ENCODE measurements around the gene ETFA. TPM values are rescaled to one million over a fixed set of nuclear protein-coding genes. Genes with fewer than 3 reads are reported as not detected.
A peak's percentile ranks its signal among the peaks of the same experiment; 100 is the strongest.

ETFA gene
- total RNA-seq, 1 donor from 2014 or later: 31.7 TPM

- peak overlapping the region; percentile 45 to 65 for H3K4me3 ChIP-seq
- peaks cover 83% of the 10 kb centered on the region for H3K27me3 ChIP-seq
- DNase-seq (ENCODE audit: low spot score in 2 of 2): no peak
- peaks cover 32 to 52% of the 10 kb centered on the region in 2 donors for H3K4me1 ChIP-seq
- H3K36me3 ChIP-seq: no peaks in the 10 kb centered on the region
- no peak overlapping the region for H3K27ac ChIP-seq
- intact Hi-C loops (cut with DNase I): no loop called here
- TF ChIP-seq, protein P1, sequence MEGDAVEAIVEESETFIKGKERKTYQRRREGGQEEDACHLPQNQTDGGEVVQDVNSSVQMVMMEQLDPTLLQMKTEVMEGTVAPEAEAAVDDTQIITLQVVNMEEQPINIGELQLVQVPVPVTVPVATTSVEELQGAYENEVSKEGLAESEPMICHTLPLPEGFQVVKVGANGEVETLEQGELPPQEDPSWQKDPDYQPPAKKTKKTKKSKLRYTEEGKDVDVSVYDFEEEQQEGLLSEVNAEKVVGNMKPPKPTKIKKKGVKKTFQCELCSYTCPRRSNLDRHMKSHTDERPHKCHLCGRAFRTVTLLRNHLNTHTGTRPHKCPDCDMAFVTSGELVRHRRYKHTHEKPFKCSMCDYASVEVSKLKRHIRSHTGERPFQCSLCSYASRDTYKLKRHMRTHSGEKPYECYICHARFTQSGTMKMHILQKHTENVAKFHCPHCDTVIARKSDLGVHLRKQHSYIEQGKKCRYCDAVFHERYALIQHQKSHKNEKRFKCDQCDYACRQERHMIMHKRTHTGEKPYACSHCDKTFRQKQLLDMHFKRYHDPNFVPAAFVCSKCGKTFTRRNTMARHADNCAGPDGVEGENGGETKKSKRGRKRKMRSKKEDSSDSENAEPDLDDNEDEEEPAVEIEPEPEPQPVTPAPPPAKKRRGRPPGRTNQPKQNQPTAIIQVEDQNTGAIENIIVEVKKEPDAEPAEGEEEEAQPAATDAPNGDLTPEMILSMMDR (IDR thresholded peaks at IDR 0.05): no peak
- no peaks in the 10 kb centered on the region for H3K9me3 ChIP-seq
Measured at GRCh38 chr15:76342058-76342381, 30.8 kb upstream of the ETFA start.

- Histone ChIP-seq H3K27me3 (peaks cover 84% of the 10 kb centered on the region), H3K27ac (no peak overlapping the region), H3K9me3 (no peaks in the 10 kb centered on the region), H3K36me3 (no peaks in the 10 kb centered on the region), H3K4me3 (peak overlapping the region; percentile 45 to 65), H3K4me1 (peaks cover 28 to 49% of the 10 kb centered on the region in 2 donors)
- TF ChIP-seq, protein P1 (IDR thresholded peaks at IDR 0.05): no peak
- intact Hi-C loops (cut with DNase I): no loop called here
- no peak for DNase-seq (ENCODE audit: low spot score in 2 of 2)
Measured at GRCh38 chr15:76341366-76342057, 30.2 kb upstream of the ETFA start.

DNA sequence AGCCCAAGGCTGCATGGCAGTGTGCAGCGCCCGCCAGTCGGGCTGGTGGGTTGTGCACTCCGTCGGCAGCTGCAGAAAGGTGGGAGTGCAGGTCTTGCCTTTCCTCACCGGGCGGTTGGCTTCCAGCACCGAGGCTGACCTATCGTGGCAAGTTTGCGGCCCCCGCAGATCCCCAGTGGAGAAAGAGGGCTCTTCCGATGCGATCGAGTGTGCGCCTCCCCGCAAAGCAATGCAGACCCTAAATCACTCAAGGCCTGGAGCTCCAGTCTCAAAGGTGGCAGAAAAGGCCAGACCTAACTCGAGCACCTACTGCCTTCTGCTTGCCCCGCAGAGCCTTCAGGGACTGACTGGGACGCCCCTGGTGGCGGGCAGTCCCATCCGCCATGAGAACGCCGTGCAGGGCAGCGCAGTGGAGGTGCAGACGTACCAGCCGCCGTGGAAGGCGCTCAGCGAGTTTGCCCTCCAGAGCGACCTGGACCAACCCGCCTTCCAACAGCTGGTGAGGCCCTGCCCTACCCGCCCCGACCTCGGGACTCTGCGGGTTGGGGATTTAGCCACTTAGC lies 29.6 kb upstream of the ETFA start:
- peaks cover 79% of the 10 kb centered on the region for H3K27me3 ChIP-seq
- H3K4me1 ChIP-seq: peaks cover 23 to 49% of the 10 kb centered on the region in 2 donors
- intact Hi-C loops (cut with DNase I): no loop called here

GRCh38 chr15:76340198-76340802 lies 29.0 kb upstream of the ETFA start:
- TF ChIP-seq, protein P1 (IDR thresholded peaks at IDR 0.05): no peak
- Histone ChIP-seq H3K4me3 (peak overlapping the region; percentile 45 to 65), H3K9me3 (no peaks in the 10 kb centered on the region), H3K27me3 (peaks cover 76% of the 10 kb centered on the region), H3K36me3 (no peaks in the 10 kb centered on the region), H3K4me1 (peaks cover 23 to 50% of the 10 kb centered on the region in 2 donors), H3K27ac (no peak overlapping the region)
- intact Hi-C loops (cut with DNase I): no loop called here
- DNase-seq (ENCODE audit: low spot score in 2 of 2): no peak

More for the DNA sequence above, 29.6 kb upstream of the ETFA start:
- H3K4me3 ChIP-seq: peak overlapping the region; percentile 45 to 65
- DNase-seq (ENCODE audit: low spot score in 2 of 2): no peak
- no peak overlapping the region for H3K27ac ChIP-seq
- TF ChIP-seq, protein P1 (IDR thresholded peaks at IDR 0.05): peak in 1 of 3 experiments; percentile 31
- no peaks in the 10 kb centered on the region for H3K9me3 ChIP-seq
- H3K36me3 ChIP-seq: no peaks in the 10 kb centered on the region

GRCh38 chr15:76339305-76340197 lies 28.3 kb upstream of the ETFA start:
- H3K9me3 ChIP-seq: no peaks in the 10 kb centered on the region
- intact Hi-C loops (cut with DNase I): no loop called here
- peaks cover 23 to 50% of the 10 kb centered on the region in 2 donors for H3K4me1 ChIP-seq
- H3K36me3 ChIP-seq: no peaks in the 10 kb centered on the region
- no peak overlapping the region for H3K27ac ChIP-seq
- TF ChIP-seq, protein P1 (IDR thresholded peaks at IDR 0.05): no peak
- H3K4me3 ChIP-seq: peak overlapping the region; percentile 45 to 65
- peaks cover 74% of the 10 kb centered on the region for H3K27me3 ChIP-seq
- DNase-seq (ENCODE audit: low spot score in 2 of 2): no peak
